ENCODE data around the gene CALHM6. TPM values are rescaled to one million over a fixed set of nuclear protein-coding genes. Genes with fewer than 3 reads are reported as not detected.

The CALHM6 gene
- total and polyA plus RNA-seq, 10 of the 15 experiments (the other 5 are each of a cell fraction or from before 2014, with no cell fraction given): 0.15 to 3.4 (median 1.3) TPM

DNA sequence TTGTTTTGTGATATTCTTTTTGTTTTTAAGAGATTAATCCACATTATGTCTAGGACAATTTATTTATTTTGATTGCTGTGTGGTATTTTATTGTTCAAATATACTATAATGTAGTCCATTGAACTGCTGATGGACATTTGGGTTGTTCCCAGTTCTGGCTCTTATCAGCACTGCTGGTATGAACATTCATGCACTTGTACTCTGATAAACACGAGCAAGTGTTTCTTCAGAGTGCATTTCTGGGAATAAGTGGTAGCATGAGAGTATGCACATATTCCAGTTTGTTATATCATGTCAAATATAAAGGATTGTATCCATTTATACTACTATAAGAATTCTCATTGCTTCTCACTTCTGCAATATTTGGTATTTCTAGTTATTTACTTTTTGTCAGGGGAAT lies 7.1 kb downstream of the CALHM6 start:
- ChIA-PET POLR2A (no interaction called here), RAD21 (ENCODE audit: unreplicated experiment) (no interaction called here), SMC1A (ENCODE audit: uncharacterized antibody, unreplicated experiment) (no interaction called here), CTCF (no interaction called here)
- 0% methylated on average over 1 of the region's 1 CpG for WGBS (ENCODE audit: insufficient coverage, insufficient replicate concordance, low lambda C conversion rate, missing lambda C conversion rate)
- intact Hi-C loops (cut with micrococcal nuclease; ENCODE audit: unreplicated experiment): no loop called here
- H3K9ac ChIP-seq (ENCODE audit: control insufficient read depth, insufficient read depth, low read length): no peak overlapping the region
- no peak overlapping the region for H3K27ac ChIP-seq (ENCODE audit: control insufficient read depth, insufficient read depth)
- no peaks in the 10 kb centered on the region; a peak in 1 of 4 replicates for H3K27me3 ChIP-seq (replicated peaks in 1 of 2; ENCODE audit: control insufficient read depth in 2 of 2, insufficient read depth in 2 of 2, low read length in 1 of 2)
- no peaks in the 10 kb centered on the region for H3K79me2 ChIP-seq (ENCODE audit: control insufficient read depth, insufficient read depth, low read length)
- H3K36me3 ChIP-seq (ENCODE audit: control insufficient read depth in 2 of 2, insufficient read depth in 2 of 2, low read length in 1 of 2): no peaks in the 10 kb centered on the region
- no peak for DNase-seq (ENCODE audit: low read depth, low spot score)
- BruUV-seq (replicated peaks): no TSS peak
- no peak for FAIRE-seq
- no peak for ATAC-seq
- H3K4me3 ChIP-seq: no peak overlapping the region
- no peak overlapping the region for H3K4me2 ChIP-seq (ENCODE audit: control insufficient read depth, insufficient read depth)
- in situ Hi-C loops (cut with MboI): no loop called here
- H2AFZ ChIP-seq (ENCODE audit: control insufficient read depth, low read depth, low read length): no peak overlapping the region
- H3K4me1 ChIP-seq (ENCODE audit: control insufficient read depth, insufficient read depth, low read length): peaks cover 11% of the 10 kb centered on the region
- H4K20me1 ChIP-seq (ENCODE audit: control insufficient read depth, insufficient read depth): no peaks in the 10 kb centered on the region
- no peaks in the 10 kb centered on the region for H3K9me3 ChIP-seq (replicated peaks; ENCODE audit: control insufficient read depth, insufficient read depth, low read length)
- TF ChIP-seq NR2C1 (IDR thresholded peaks at IDR 0.05) (no peak), MXI1 (IDR thresholded peaks at IDR 0.05; ENCODE audit: low read depth, low read length) (no peak), NFYB (IDR thresholded peaks at IDR 0.05; ENCODE audit: insufficient read depth, low read depth, low read length) (no peak), CHD2 (IDR thresholded peaks at IDR 0.05; ENCODE audit: borderline replicate concordance, low read depth, low read length) (no peak), MTA3 (IDR thresholded peaks at IDR 0.05; ENCODE audit: borderline replicate concordance, low read length) (no peak), SUZ12 (IDR thresholded peaks at IDR 0.05; ENCODE audit: unreplicated experiment) (no peak), TCF7 (IDR thresholded peaks at IDR 0.05; ENCODE audit: borderline replicate concordance) (no peak), LARP7 (IDR thresholded peaks at IDR 0.05) (no peak), CHD4 (IDR thresholded peaks at IDR 0.05) (no peak)
- TF ChIP-seq, protein P1, sequence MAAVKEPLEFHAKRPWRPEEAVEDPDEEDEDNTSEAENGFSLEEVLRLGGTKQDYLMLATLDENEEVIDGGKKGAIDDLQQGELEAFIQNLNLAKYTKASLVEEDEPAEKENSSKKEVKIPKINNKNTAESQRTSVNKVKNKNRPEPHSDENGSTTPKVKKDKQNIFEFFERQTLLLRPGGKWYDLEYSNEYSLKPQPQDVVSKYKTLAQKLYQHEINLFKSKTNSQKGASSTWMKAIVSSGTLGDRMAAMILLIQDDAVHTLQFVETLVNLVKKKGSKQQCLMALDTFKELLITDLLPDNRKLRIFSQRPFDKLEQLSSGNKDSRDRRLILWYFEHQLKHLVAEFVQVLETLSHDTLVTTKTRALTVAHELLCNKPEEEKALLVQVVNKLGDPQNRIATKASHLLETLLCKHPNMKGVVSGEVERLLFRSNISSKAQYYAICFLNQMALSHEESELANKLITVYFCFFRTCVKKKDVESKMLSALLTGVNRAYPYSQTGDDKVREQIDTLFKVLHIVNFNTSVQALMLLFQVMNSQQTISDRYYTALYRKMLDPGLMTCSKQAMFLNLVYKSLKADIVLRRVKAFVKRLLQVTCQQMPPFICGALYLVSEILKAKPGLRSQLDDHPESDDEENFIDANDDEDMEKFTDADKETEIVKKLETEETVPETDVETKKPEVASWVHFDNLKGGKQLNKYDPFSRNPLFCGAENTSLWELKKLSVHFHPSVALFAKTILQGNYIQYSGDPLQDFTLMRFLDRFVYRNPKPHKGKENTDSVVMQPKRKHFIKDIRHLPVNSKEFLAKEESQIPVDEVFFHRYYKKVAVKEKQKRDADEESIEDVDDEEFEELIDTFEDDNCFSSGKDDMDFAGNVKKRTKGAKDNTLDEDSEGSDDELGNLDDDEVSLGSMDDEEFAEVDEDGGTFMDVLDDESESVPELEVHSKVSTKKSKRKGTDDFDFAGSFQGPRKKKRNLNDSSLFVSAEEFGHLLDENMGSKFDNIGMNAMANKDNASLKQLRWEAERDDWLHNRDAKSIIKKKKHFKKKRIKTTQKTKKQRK (IDR thresholded peaks at IDR 0.05; ENCODE audit: low read depth, low read length): no peak
- TF ChIP-seq, protein P2, sequence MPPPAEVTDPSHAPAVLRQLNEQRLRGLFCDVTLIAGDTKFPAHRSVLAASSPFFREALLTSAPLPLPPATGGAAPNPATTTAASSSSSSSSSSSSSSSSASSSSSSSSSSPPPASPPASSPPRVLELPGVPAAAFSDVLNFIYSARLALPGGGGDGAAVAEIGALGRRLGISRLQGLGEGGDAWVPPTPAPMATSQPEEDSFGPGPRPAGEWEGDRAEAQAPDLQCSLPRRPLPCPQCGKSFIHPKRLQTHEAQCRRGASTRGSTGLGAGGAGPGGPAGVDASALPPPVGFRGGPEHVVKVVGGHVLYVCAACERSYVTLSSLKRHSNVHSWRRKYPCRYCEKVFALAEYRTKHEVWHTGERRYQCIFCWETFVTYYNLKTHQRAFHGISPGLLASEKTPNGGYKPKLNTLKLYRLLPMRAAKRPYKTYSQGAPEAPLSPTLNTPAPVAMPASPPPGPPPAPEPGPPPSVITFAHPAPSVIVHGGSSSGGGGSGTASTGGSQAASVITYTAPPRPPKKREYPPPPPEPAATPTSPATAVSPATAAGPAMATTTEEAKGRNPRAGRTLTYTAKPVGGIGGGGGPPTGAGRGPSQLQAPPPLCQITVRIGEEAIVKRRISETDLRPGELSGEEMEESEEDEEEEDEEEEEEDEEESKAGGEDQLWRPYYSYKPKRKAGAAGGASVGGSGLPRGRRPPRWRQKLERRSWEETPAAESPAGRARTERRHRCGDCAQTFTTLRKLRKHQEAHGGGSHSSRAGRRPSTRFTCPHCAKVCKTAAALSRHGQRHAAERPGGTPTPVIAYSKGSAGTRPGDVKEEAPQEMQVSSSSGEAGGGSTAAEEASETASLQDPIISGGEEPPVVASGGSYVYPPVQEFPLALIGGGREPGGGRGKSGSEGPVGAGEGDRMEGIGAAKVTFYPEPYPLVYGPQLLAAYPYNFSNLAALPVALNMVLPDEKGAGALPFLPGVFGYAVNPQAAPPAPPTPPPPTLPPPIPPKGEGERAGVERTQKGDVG (CRISPR knock-in tag; IDR thresholded peaks at IDR 0.05): no peak
- TF ChIP-seq, protein P3, sequence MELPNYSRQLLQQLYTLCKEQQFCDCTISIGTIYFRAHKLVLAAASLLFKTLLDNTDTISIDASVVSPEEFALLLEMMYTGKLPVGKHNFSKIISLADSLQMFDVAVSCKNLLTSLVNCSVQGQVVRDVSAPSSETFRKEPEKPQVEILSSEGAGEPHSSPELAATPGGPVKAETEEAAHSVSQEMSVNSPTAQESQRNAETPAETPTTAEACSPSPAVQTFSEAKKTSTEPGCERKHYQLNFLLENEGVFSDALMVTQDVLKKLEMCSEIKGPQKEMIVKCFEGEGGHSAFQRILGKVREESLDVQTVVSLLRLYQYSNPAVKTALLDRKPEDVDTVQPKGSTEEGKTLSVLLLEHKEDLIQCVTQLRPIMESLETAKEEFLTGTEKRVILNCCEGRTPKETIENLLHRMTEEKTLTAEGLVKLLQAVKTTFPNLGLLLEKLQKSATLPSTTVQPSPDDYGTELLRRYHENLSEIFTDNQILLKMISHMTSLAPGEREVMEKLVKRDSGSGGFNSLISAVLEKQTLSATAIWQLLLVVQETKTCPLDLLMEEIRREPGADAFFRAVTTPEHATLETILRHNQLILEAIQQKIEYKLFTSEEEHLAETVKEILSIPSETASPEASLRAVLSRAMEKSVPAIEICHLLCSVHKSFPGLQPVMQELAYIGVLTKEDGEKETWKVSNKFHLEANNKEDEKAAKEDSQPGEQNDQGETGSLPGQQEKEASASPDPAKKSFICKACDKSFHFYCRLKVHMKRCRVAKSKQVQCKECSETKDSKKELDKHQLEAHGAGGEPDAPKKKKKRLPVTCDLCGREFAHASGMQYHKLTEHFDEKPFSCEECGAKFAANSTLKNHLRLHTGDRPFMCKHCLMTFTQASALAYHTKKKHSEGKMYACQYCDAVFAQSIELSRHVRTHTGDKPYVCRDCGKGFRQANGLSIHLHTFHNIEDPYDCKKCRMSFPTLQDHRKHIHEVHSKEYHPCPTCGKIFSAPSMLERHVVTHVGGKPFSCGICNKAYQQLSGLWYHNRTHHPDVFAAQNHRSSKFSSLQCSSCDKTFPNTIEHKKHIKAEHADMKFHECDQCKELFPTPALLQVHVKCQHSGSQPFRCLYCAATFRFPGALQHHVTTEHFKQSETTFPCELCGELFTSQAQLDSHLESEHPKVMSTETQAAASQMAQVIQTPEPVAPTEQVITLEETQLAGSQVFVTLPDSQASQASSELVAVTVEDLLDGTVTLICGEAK (IDR thresholded peaks at IDR 0.05; ENCODE audit: borderline replicate concordance): no peak

Data from GM12878 (cell line).